Thoracic aorta (tissue), 2 donors: ENCODE results near the gene CRYBG2. TPM values are rescaled to one million over a fixed set of nuclear protein-coding genes. Genes with fewer than 3 reads are reported as not detected.
"Not testable (repeated sequence)": the region's sequence is repeated elsewhere in the genome, so short reads cannot be mapped to it uniquely, and the experiment has no call there.

ENCODE experiments used
- ATAC-seq: fragments of 150-250 bp; one replicate; pipeline ENCODE4 v1.8.0; 2017; ENCODE audit warnings: low read depth; ENCODE audit not compliant: insufficient number of reproducible peaks, low FRiP score
- DNase-seq: peaks from one replicate; pipeline ENCODE4 v3.0.0-alpha.2; 2020; ENCODE audit warnings: low spot score
- H3K27ac ChIP-seq, 2 donors: fragments of 200-600 bp; sonication (generic); 1 replicate in 1 of 2; 2 replicates in 1 of 2; pipeline ENCODE4 v1.5.1; 2016; ENCODE audit warnings: mild to moderate bottlenecking in 2 of 2, moderate library complexity in 2 of 2
- H3K27me3 ChIP-seq: fragments of 200-600 bp; sonication (generic); replicated peaks from 2 replicates; pipeline ENCODE4 v1.6.0; 2016; ENCODE audit warnings: mild to moderate bottlenecking; ENCODE audit not compliant: insufficient read depth
- H3K36me3 ChIP-seq: fragments of 200-600 bp; sonication (generic); one replicate; pipeline ENCODE4 v1.5.1; 2016
- H3K4me1 ChIP-seq, 2 donors: fragments of 200-600 bp; sonication (generic); 1 replicate in 1 of 2; 2 replicates in 1 of 2; pipeline versions ENCODE4 v1.5.1 to v1.6.0; 2016; ENCODE audit warnings: low read depth in 2 of 2, mild to moderate bottlenecking in 1 of 2; ENCODE audit not compliant: control insufficient read depth in 1 of 2
- H3K4me3 ChIP-seq: fragments of 200-600 bp; sonication (generic); 2 replicates; pipeline ENCODE4 v1.5.1; 2016; ENCODE audit warnings: mild to moderate bottlenecking
- H3K9me3 ChIP-seq: fragments of 200-600 bp; sonication (generic); 2 replicates; pipeline ENCODE4 v1.5.1; 2016
- CTCF ChIP-seq: fragments of 200-600 bp; sonication (generic); IDR thresholded peaks from one replicate; pipeline ENCODE4 v1.5.1; 2019; ENCODE audit warnings: antibody characterized with exemption
- total RNA-seq, 2 donors: library from RNA; depleted of rRNA; stranded (reverse); fragments of >200 nt; gene quantifications; one replicate each; pipeline versions ENCODE4 v1.1.0 to v1.2.3, GENCODE V29; 2016

CRYBG2 gene
- total RNA-seq, 2 donors from 2014 or later, result not detected

GRCh38 chr1:26330276-26330675, 23.7 kb downstream of the CRYBG2 start:
- Histone ChIP-seq H3K27me3 (no peaks in the 10 kb centered on the region), H3K4me3 (no peak overlapping the region), H3K27ac (no peak overlapping the region), H3K9me3 (no peaks in the 10 kb centered on the region), H3K36me3 (no peaks in the 10 kb centered on the region), H3K4me1 (peaks cover 0 to 3% of the 10 kb centered on the region in 2 donors)
- DNase-seq, result no peak
- TF ChIP-seq CTCF, result no peak
- no peak for ATAC-seq

- not testable (repeated sequence) for H3K4me1 ChIP-seq, DNase-seq, ATAC-seq, H3K36me3 ChIP-seq, H3K27me3 ChIP-seq, H3K4me3 ChIP-seq, H3K27ac ChIP-seq, H3K9me3 ChIP-seq
These were observed 24.6 kb downstream of the CRYBG2 start for GRCh38 chr1:26329380-26329779.

- no peaks in the 10 kb centered on the region for H3K27me3 ChIP-seq
- H3K4me1 ChIP-seq, result peaks cover 0 to 3% of the 10 kb centered on the region in 2 donors
- ATAC-seq (no peak), DNase-seq (no peak)
- no peak overlapping the region for H3K4me3 ChIP-seq
- H3K36me3 ChIP-seq, result no peaks in the 10 kb centered on the region
- no peak overlapping the region for H3K27ac ChIP-seq
- TF ChIP-seq CTCF, result no peak
- no peaks in the 10 kb centered on the region for H3K9me3 ChIP-seq
These were observed 25.3 kb downstream of the CRYBG2 start for GRCh38 chr1:26328597-26328996.

GRCh38 chr1:26327956-26328362, 26.0 kb downstream of the CRYBG2 start:
- Histone ChIP-seq H3K4me1 (peaks cover 0 to 3% of the 10 kb centered on the region in 2 donors), H3K4me3 (no peak overlapping the region), H3K9me3 (no peaks in the 10 kb centered on the region), H3K36me3 (no peaks in the 10 kb centered on the region), H3K27me3 (no peaks in the 10 kb centered on the region), H3K27ac (no peak overlapping the region)
- ATAC-seq (no peak), DNase-seq (no peak)
- no peak for TF ChIP-seq CTCF

- TF ChIP-seq CTCF, result no peak
- H3K9me3 ChIP-seq, result no peaks in the 10 kb centered on the region
- no peak overlapping the region for H3K4me3 ChIP-seq
- no peak for ATAC-seq
- H3K36me3 ChIP-seq, result no peaks in the 10 kb centered on the region
- no peak for DNase-seq
- H3K27me3 ChIP-seq, result no peaks in the 10 kb centered on the region
- H3K4me1 ChIP-seq, result no peaks in the 10 kb centered on the region
- H3K27ac ChIP-seq, result no peak overlapping the region
These were observed 29.4 kb downstream of the CRYBG2 start for GRCh38 chr1:26324550-26324949.

GRCh38 chr1:26323382-26323781, 30.5 kb downstream of the CRYBG2 start:
- Histone ChIP-seq H3K36me3 (no peaks in the 10 kb centered on the region), H3K27ac (no peak overlapping the region), H3K27me3 (no peaks in the 10 kb centered on the region), H3K9me3 (no peaks in the 10 kb centered on the region), H3K4me1 (no peaks in the 10 kb centered on the region), H3K4me3 (no peak overlapping the region)
- TF ChIP-seq CTCF, result no peak
- DNase-seq (no peak), ATAC-seq (no peak)
